Neural cell (in vitro differentiated cells): ENCODE measurements around the gene FGR.

ENCODE experiments used
- EP300 ChIP-seq: fragments of 450-650 bp; conservative IDR thresholded peaks from 2 replicates; pipeline ENCODE4 v1.6.1; 2014; ENCODE audit warnings: antibody characterized with exemption, mild to moderate bottlenecking, moderate library complexity; ENCODE audit not compliant: poor library complexity, severe bottlenecking
- TF ChIP-seq, protein P1 (sequence below): fragments of 450-650 bp; IDR thresholded peaks from 2 replicates; pipeline ENCODE4 v1.5.1; 2014; ENCODE audit warnings: antibody characterized with exemption, mild to moderate bottlenecking, moderate library complexity; ENCODE audit not compliant: poor library complexity, severe bottlenecking

DNA sequence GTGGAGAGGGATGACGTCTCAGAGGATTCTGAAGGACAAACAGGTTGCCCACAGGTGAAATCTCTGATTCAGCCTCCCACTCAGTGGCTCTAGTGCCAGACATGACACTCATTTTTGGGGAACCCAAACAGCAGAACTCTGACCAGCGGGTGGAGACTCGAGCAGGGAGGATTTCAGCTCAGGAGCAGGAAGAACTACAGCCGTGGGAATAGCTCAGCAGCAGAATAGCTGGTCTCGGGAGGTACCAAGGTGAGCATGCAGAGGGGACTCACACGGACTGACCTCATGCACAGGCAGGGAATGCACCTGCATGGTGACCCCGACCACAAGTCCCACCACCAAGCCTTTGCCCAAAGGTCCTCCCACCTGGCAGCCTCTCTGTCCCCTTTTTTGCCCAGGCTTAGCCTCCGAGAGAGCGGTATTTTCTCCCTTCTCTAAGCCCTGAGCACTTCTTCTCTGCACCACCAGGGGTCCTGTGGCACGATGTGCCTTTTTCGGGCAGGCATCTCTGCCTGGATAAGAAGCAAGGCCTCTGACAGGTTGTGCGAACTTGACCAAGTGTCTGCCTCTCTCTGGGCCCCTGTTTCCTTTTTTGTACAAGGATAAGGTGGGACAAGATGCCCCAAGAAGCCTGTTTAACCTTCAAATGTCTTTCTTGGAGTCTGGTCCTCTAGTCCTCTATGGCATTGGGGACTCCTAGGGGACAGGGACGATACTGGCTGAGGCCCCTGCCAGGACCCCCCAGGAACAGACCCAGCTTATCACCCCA, 8.8 kb upstream of the FGR start:
- TF ChIP-seq, protein P1, sequence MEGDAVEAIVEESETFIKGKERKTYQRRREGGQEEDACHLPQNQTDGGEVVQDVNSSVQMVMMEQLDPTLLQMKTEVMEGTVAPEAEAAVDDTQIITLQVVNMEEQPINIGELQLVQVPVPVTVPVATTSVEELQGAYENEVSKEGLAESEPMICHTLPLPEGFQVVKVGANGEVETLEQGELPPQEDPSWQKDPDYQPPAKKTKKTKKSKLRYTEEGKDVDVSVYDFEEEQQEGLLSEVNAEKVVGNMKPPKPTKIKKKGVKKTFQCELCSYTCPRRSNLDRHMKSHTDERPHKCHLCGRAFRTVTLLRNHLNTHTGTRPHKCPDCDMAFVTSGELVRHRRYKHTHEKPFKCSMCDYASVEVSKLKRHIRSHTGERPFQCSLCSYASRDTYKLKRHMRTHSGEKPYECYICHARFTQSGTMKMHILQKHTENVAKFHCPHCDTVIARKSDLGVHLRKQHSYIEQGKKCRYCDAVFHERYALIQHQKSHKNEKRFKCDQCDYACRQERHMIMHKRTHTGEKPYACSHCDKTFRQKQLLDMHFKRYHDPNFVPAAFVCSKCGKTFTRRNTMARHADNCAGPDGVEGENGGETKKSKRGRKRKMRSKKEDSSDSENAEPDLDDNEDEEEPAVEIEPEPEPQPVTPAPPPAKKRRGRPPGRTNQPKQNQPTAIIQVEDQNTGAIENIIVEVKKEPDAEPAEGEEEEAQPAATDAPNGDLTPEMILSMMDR = peak; percentile 23
- TF ChIP-seq EP300 = no peak
